ENCODE measurements around the gene HOXC5.

DNA sequence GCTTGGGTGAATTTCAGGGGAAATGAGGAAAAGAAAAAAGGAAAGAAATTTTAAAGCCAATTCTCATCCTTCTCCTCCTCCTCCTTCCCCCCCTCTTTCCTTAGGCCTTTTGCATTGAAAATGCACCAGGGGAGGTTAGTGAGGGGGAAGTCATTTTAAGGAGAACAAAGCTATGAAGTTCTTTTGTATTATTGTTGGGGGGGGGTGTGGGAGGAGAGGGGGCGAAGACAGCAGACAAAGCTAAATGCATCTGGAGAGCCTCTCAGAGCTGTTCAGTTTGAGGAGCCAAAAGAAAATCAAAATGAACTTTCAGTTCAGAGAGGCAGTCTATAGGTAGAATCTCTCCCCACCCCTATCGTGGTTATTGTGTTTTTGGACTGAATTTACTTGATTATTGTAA, 22.7 kb downstream of the HOXC5 start:
- TF ChIP-seq, protein P1, sequence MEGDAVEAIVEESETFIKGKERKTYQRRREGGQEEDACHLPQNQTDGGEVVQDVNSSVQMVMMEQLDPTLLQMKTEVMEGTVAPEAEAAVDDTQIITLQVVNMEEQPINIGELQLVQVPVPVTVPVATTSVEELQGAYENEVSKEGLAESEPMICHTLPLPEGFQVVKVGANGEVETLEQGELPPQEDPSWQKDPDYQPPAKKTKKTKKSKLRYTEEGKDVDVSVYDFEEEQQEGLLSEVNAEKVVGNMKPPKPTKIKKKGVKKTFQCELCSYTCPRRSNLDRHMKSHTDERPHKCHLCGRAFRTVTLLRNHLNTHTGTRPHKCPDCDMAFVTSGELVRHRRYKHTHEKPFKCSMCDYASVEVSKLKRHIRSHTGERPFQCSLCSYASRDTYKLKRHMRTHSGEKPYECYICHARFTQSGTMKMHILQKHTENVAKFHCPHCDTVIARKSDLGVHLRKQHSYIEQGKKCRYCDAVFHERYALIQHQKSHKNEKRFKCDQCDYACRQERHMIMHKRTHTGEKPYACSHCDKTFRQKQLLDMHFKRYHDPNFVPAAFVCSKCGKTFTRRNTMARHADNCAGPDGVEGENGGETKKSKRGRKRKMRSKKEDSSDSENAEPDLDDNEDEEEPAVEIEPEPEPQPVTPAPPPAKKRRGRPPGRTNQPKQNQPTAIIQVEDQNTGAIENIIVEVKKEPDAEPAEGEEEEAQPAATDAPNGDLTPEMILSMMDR (IDR thresholded peaks at IDR 0.05) = no peak
- no peak for TF ChIP-seq ZFX (IDR thresholded peaks at IDR 0.05; ENCODE audit: borderline replicate concordance)
